Pancreas (tissue), 10 donors: ENCODE measurements around the gene B3GALT4. TPM values are rescaled to one million over a fixed set of nuclear protein-coding genes. Genes with fewer than 3 reads are reported as not detected.

ENCODE experiments used
- ATAC-seq, 4 donors: fragments of 200-7000 bp; cut with Tn5 transposase; one replicate each; pipeline versions ENCODE4 v1.8.0 to v1.9.1; 2020; ENCODE audit warnings: mild to moderate bottlenecking in 4 of 4, moderate library complexity in 4 of 4
- DNase-seq, 6 donors: peaks; one replicate each; pipeline ENCODE4 v3.0.0-alpha.2; 2020
- FAIRE-seq: peaks from 2 replicates; lab custom pipeline; 2012; peaks lifted over from hg19 to GRCh38; lab: Jason Lieb, UNC
- H3K27ac ChIP-seq, 4 donors: fragments of 200-600 bp; sonication (generic); 1 replicate in 3 of 4; 2 replicates in 1 of 4; pipeline versions ENCODE4 v1.5.0 to v1.8.0; 2020
- H3K27me3 ChIP-seq, 4 donors: fragments of 200-600 bp; one replicate each; pipeline ENCODE4 v1.8.0; 2021
- H3K36me3 ChIP-seq, 3 donors: fragments of 200-600 bp; sonication (generic) in 1 of 3; one replicate each; pipeline versions ENCODE4 v1.5.0 to v1.8.0; 2020 to 2021
- H3K4me1 ChIP-seq, 3 donors: fragments of 200-600 bp; one replicate each; pipeline ENCODE4 v1.8.0; 2021
- H3K4me3 ChIP-seq, 4 donors: fragments of 200-600 bp; sonication (generic) in 2 of 4; one replicate each; pipeline versions ENCODE4 v1.5.0 to v1.8.0; 2020 to 2021
- H3K9me3 ChIP-seq, 4 donors: fragments of 200-600 bp; one replicate each; pipeline ENCODE4 v1.8.0; 2021
- WGBS, 2 donors: extraction: QIAGEN DNeasy Blood & Tissue Kit; methylation state at CpG; one replicate each; pipeline ENCODE4 v1.1.7; 2013; 5-methylcytosine and 5-hydroxymethylcytosine counted together
- intact Hi-C, 3 donors: fragments of 100-400 bp; cut with DNase I; formaldehyde crosslinking; loops; one replicate each; pipeline versions ENCODE4 v1.11.1 to v1.14.2; 2022
- polyA plus RNA-seq, 2 donors: library from polyadenylated mRNA; stranded (reverse); fragments of 200-250 nt; gene quantifications; one replicate each; pipeline ENCODE4 v1.2.3, GENCODE V29; 2013
- total RNA-seq, 6 donors: library from RNA; stranded (reverse); fragmentation: NEBNext Ultra II Directional in 4 of 6; extraction: Animal tissue kit (Norgen Biotek cat#: 25700) in 4 of 6; gene quantifications; one replicate each; pipeline versions ENCODE4 v1.2.1 to v1.2.4, GENCODE V29; 2021 to 2023
- TF ChIP-seq, protein P1 (sequence below), 4 donors: fragments of 200-600 bp; sonication (generic) in 3 of 4; IDR thresholded peaks; one replicate each; pipeline versions ENCODE4 v1.5.0 to v1.8.0; 2021; ENCODE audit warnings: antibody characterized with exemption in 4 of 4
- donor health status: healthy with polysubstance abuse.
- donor health status: DM: no; HTN: no; CAD: no; lungs with moderate emphysema.
- donor health status: DM: no; HTN: no; CAD: no.
- donor health status: control.
- donor health status: control.
- donor health status: Bipolar disorder and iron deficiency.
- donor health status: DM: yes; HTN: yes; CAD: no.
- donor health status: DM: no; HTN: no; CAD: no.
- donor health status: DM: no; HTN: no; CAD: no.
- donor health status: DM: yes; HTN: yes; CAD: no.

The B3GALT4 gene
- total and polyA plus RNA-seq, 8 donors, result 2.1 to 8.7 (median 2.9) TPM

GRCh38 chr6:33290459-33290858 is 13.5 kb downstream of the B3GALT4 start:
- H3K27ac ChIP-seq, result no peak overlapping the region
- FAIRE-seq (no peak), ATAC-seq (no peak), DNase-seq (peak in 1 of 6 donors; percentile 44)
- H3K4me1 ChIP-seq, result peaks cover 0 to 12% (median 8%) of the 10 kb centered on the region in 3 donors
- no peaks in the 10 kb centered on the region for H3K9me3 ChIP-seq
- peaks cover 0 to 25% (median 17%) of the 10 kb centered on the region in 3 donors for H3K36me3 ChIP-seq
- WGBS, 2 donors, result 56 to 61% methylated on average over 7 of the region's 7 CpGs
- intact Hi-C loops, result no loop called here
- H3K4me3 ChIP-seq, result peak overlapping the region in 2 of 4 donors; percentile 63 to 66
- TF ChIP-seq, protein P1, sequence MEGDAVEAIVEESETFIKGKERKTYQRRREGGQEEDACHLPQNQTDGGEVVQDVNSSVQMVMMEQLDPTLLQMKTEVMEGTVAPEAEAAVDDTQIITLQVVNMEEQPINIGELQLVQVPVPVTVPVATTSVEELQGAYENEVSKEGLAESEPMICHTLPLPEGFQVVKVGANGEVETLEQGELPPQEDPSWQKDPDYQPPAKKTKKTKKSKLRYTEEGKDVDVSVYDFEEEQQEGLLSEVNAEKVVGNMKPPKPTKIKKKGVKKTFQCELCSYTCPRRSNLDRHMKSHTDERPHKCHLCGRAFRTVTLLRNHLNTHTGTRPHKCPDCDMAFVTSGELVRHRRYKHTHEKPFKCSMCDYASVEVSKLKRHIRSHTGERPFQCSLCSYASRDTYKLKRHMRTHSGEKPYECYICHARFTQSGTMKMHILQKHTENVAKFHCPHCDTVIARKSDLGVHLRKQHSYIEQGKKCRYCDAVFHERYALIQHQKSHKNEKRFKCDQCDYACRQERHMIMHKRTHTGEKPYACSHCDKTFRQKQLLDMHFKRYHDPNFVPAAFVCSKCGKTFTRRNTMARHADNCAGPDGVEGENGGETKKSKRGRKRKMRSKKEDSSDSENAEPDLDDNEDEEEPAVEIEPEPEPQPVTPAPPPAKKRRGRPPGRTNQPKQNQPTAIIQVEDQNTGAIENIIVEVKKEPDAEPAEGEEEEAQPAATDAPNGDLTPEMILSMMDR (IDR thresholded peaks at IDR 0.05), result no peak
- no peaks in the 10 kb centered on the region for H3K27me3 ChIP-seq

- no peaks in the 10 kb centered on the region for H3K27me3 ChIP-seq
- no peak overlapping the region for H3K27ac ChIP-seq
- peaks cover 0 to 13% (median 9%) of the 10 kb centered on the region in 3 donors for H3K4me1 ChIP-seq
- no peaks in the 10 kb centered on the region for H3K9me3 ChIP-seq
- ATAC-seq (no peak), DNase-seq (peak in 1 of 6 donors; percentile 42), FAIRE-seq (no peak)
- H3K36me3 ChIP-seq, result peaks cover 0 to 11% (median 8%) of the 10 kb centered on the region in 3 donors
- intact Hi-C loops, result no loop called here
- no peak overlapping the region for H3K4me3 ChIP-seq
- WGBS, 2 donors, result 84 to 91% methylated on average over 16 of the region's 16 CpGs
- TF ChIP-seq, protein P1 (IDR thresholded peaks at IDR 0.05), result no peak
These were observed 16.2 kb downstream of the B3GALT4 start for GRCh38 chr6:33292996-33293682.

DNA sequence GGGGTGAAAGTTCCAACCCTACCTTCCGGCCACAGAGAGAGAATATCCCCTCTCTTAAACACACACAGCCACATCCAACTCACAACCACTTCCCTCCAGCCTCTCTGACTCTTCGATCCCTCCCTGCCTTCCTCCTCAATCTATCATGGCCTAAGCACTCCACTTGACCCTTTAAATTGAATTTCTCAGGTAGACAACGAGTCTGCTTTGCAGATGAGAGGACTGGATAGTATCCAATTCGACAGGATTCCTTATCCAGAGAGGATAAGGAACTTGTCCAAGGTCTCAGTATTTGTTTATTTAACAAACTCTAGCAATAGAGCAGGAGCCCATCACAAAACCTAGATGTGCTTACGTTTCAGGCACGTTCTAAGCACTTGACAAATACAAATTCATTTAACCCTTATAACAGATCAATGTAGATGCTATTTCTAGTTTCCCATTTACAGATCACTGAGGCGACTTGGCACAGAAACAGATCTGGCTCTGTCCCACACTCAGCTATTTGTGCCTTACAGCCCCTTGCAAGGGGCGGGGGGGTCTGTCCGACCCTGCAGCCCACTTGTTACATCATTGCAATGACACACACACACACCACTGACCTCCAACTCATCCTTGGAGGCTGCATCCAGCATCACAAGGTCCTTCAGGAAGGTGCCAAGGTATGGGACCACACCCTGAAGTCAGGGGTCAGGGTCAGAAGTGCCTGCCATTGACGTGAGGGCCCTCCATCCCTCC is 17.3 kb downstream of the B3GALT4 start:
- WGBS, 2 donors, result 43 to 53% methylated on average over 10 of the region's 10 CpGs
- no peak for DNase-seq
- Histone ChIP-seq H3K4me1 (peaks cover 0 to 13% (median 7%) of the 10 kb centered on the region in 3 donors), H3K9me3 (no peaks in the 10 kb centered on the region), H3K36me3 (peaks cover 0 to 11% (median 8%) of the 10 kb centered on the region in 3 donors), H3K27me3 (no peaks in the 10 kb centered on the region), H3K4me3 (no peak overlapping the region), H3K27ac (no peak overlapping the region)
- TF ChIP-seq, protein P1 (IDR thresholded peaks at IDR 0.05), result no peak
- intact Hi-C loops, result no loop called here
- no peak for ATAC-seq
- FAIRE-seq, result no peak

DNA sequence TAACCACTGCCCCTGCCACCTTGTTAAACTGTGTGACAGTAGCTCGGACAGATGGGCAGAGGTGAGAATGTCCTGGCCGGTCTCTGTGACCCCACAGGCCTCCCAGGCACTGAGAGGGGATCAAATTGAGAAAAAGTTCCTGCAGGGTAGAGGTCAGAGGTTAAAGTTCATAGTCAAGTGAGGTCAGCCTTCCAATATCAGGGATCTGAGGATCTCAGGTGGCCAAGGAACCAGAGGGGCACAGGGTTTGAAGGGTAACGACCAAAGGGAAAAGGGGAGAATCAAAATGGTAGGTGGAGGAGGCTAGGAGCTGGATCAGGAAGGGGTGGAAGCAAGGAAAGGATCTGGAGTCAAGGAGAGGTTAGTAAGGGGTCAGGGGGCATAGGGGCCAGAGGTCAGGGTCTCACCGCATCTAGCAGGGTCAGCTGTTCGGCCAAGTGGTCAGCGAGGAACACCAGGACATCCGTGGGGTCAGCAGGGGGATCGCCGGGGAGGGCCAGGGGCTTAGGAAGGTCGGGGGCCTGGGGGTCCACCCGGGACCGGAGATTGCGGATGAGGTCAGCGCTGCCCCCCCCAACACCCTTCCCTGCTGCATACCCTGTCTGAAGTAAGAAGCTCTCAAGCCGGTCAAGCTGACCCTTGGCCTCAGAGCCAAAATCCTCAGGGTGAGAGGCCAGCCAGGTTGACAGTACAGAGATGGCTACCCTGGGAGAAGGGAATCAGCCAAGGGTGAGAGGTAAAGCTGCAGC is 18.9 kb downstream of the B3GALT4 start:
- DNase-seq (peak in 2 of 6 donors; percentile 38 to 73), FAIRE-seq (no peak), ATAC-seq (no peak)
- H3K27ac ChIP-seq, result no peak overlapping the region
- 86 to 89% methylated on average over 15 of the region's 15 CpGs for WGBS, 2 donors
- intact Hi-C loops, result no loop called here
- H3K9me3 ChIP-seq, result no peaks in the 10 kb centered on the region
- no peaks in the 10 kb centered on the region for H3K27me3 ChIP-seq
- H3K4me1 ChIP-seq, result peaks cover 0 to 7% (median 5%) of the 10 kb centered on the region in 3 donors
- peaks cover 0 to 11% (median 8%) of the 10 kb centered on the region in 3 donors for H3K36me3 ChIP-seq
- TF ChIP-seq, protein P1 (IDR thresholded peaks at IDR 0.05), result no peak
- no peak overlapping the region for H3K4me3 ChIP-seq
